Neutrophil (primary cell): Measurements from ENCODE around the gene KRTAP5-10.
"Not testable (repeated sequence)": the region's sequence is repeated elsewhere in the genome, so short reads cannot be mapped to it uniquely, and the experiment has no call there.

Source experiments
- H3K27ac ChIP-seq: fragments of 200-600 bp; sonication (generic); 2 replicates; pipeline ENCODE4 v1.5.1; 2016; ENCODE audit warnings: mild to moderate bottlenecking, moderate library complexity
- H3K27me3 ChIP-seq: fragments of 200-600 bp; sonication (generic); 2 replicates; pipeline ENCODE4 v1.6.0; 2016; ENCODE audit warnings: mild to moderate bottlenecking
- H3K36me3 ChIP-seq: fragments of 200-600 bp; sonication (generic); 2 replicates; pipeline ENCODE4 v1.5.1; 2017
- H3K4me1 ChIP-seq, 2 experiments: fragments of 200-600 bp in 1 of 2; sonication (generic) in 1 of 2; 1 replicate in 1 of 2; 2 replicates in 1 of 2; pipeline versions ENCODE4 v1.5.1 to v1.6.1; 2013 to 2016; ENCODE audit warnings: low read depth in 1 of 2, low read length in 1 of 2, mild to moderate bottlenecking in 1 of 2, moderate library complexity in 1 of 2; ENCODE audit not compliant: control insufficient read depth in 1 of 2, insufficient read depth in 1 of 2
- H3K4me3 ChIP-seq, 2 experiments: fragments of 200-600 bp in 1 of 2; sonication (generic) in 1 of 2; 1 replicate in 1 of 2; 2 replicates in 1 of 2; pipeline ENCODE4 v1.5.1; 2013 to 2016; ENCODE audit warnings: low read depth in 1 of 2, low read length in 1 of 2, mild to moderate bottlenecking in 1 of 2, moderate library complexity in 1 of 2
- H3K9me3 ChIP-seq: fragments of 200-600 bp; sonication (generic); 2 replicates; pipeline ENCODE4 v1.5.1; 2016
- TF ChIP-seq, protein P1 (sequence below): fragments of 200-600 bp; sonication (generic); IDR thresholded peaks from 2 replicates; pipeline ENCODE4 v1.5.1; 2016; ENCODE audit warnings: antibody characterized with exemption

The KRTAP5-10 gene

DNA sequence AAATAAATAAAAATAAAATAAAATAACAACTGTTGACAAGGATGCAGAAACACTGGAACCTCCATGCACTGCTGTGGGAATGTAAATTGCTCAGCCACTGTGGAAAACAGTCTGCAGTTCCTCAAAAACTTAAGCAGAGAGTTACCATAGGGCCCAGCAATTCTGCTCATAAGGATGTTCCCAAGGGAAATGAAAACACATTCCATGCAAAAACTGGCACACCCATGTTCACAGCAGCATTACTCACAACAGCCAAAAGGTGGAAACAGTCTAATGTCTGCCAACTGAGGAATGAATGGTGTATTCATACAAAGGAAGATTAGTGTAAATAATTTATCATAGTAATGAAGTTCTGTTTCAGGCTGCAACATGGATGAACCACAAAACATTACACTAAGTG lies 3.2 kb upstream of the KRTAP5-10 start:
- TF ChIP-seq, protein P1, sequence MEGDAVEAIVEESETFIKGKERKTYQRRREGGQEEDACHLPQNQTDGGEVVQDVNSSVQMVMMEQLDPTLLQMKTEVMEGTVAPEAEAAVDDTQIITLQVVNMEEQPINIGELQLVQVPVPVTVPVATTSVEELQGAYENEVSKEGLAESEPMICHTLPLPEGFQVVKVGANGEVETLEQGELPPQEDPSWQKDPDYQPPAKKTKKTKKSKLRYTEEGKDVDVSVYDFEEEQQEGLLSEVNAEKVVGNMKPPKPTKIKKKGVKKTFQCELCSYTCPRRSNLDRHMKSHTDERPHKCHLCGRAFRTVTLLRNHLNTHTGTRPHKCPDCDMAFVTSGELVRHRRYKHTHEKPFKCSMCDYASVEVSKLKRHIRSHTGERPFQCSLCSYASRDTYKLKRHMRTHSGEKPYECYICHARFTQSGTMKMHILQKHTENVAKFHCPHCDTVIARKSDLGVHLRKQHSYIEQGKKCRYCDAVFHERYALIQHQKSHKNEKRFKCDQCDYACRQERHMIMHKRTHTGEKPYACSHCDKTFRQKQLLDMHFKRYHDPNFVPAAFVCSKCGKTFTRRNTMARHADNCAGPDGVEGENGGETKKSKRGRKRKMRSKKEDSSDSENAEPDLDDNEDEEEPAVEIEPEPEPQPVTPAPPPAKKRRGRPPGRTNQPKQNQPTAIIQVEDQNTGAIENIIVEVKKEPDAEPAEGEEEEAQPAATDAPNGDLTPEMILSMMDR, result no peak
- H3K9me3 ChIP-seq, result no peaks in the 10 kb centered on the region
- H3K27me3 ChIP-seq, result peaks cover 27% of the 10 kb centered on the region
- H3K4me3 ChIP-seq, result no peak overlapping the region
- no peak overlapping the region for H3K27ac ChIP-seq
- H3K36me3 ChIP-seq, result no peaks in the 10 kb centered on the region
- no peaks in the 10 kb centered on the region for H3K4me1 ChIP-seq

DNA sequence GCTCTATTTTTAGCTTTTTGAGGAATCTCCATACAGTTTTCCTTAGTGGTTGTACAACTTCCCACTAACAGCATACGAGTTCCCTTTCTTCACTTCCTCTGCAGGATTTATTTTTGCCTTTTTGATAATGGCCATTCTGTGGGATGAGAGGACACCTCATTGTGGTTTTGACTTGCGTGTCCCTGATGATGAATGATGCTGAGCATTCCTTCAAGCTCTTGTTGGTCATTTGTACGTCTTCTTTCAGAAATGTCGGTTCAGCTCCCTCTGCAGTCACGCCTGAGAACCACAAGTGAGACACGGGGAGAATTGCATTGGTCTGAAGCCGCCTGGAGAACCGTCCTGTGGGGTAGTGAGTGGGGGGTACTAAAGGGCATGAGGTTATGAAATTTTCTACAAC lies 2.0 kb upstream of the KRTAP5-10 start:
- no peak overlapping the region for H3K27ac ChIP-seq
- TF ChIP-seq, protein P1, result no peak
- H3K4me3 ChIP-seq, result no peak overlapping the region
- peaks cover 28% of the 10 kb centered on the region for H3K27me3 ChIP-seq
- H3K4me1 ChIP-seq, result no peaks in the 10 kb centered on the region
- H3K9me3 ChIP-seq, result no peaks in the 10 kb centered on the region
- no peaks in the 10 kb centered on the region for H3K36me3 ChIP-seq

GRCh38 chr11:71564430-71564829 lies 933 bp upstream of the KRTAP5-10 start:
- Histone ChIP-seq H3K4me1 (no peaks in the 10 kb centered on the region), H3K4me3 (no peak overlapping the region), H3K9me3 (no peaks in the 10 kb centered on the region), H3K27ac (no peak overlapping the region), H3K36me3 (no peaks in the 10 kb centered on the region), H3K27me3 (peaks cover 33% of the 10 kb centered on the region)
- TF ChIP-seq, protein P1, result no peak

GRCh38 chr11:71566081-71566620 lies 788 bp downstream of the KRTAP5-10 start:
- no peak overlapping the region for H3K4me3 ChIP-seq
- H3K4me1 ChIP-seq, result no peaks in the 10 kb centered on the region
- TF ChIP-seq, protein P1, result no peak
- no peaks in the 10 kb centered on the region for H3K36me3 ChIP-seq
- H3K9me3 ChIP-seq, result no peaks in the 10 kb centered on the region
- H3K27ac ChIP-seq, result no peak overlapping the region
- H3K27me3 ChIP-seq, result peaks cover 33% of the 10 kb centered on the region

GRCh38 chr11:71566626-71567599 lies 1.6 kb downstream of the KRTAP5-10 start:
- H3K36me3 ChIP-seq, H3K4me3 ChIP-seq, H3K9me3 ChIP-seq, H3K27ac ChIP-seq, H3K4me1 ChIP-seq: not testable (repeated sequence)
- H3K27me3 ChIP-seq, result peaks cover 34% of the 10 kb centered on the region

- not testable (repeated sequence) for H3K27ac ChIP-seq, H3K4me1 ChIP-seq, H3K36me3 ChIP-seq, H3K9me3 ChIP-seq, H3K4me3 ChIP-seq
- peaks cover 38% of the 10 kb centered on the region for H3K27me3 ChIP-seq
These were observed 2.3 kb downstream of the KRTAP5-10 start for GRCh38 chr11:71567633-71568032.
